Measurements from ENCODE around the gene TRIML2.

DNA sequence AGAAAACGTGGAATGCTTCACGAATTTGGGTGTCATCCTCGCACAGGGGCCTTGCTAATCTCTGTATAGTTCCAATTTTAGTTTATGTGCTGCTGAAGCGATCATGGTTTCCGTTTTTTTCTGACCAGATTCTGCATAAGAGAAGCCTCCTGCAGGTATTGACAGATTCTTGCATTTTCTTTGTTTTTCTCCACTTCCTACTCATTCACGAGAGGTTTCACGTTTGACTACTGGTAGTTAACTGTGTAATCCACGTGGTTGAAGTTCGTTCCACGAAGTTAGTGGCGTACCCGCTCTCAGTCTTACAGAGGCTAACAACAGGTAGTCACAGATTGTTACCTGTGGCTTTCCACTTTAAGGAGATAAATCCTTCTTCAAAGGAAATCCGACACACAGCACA is 12.1 kb upstream of the TRIML2 start:
- TF ChIP-seq, protein P1, sequence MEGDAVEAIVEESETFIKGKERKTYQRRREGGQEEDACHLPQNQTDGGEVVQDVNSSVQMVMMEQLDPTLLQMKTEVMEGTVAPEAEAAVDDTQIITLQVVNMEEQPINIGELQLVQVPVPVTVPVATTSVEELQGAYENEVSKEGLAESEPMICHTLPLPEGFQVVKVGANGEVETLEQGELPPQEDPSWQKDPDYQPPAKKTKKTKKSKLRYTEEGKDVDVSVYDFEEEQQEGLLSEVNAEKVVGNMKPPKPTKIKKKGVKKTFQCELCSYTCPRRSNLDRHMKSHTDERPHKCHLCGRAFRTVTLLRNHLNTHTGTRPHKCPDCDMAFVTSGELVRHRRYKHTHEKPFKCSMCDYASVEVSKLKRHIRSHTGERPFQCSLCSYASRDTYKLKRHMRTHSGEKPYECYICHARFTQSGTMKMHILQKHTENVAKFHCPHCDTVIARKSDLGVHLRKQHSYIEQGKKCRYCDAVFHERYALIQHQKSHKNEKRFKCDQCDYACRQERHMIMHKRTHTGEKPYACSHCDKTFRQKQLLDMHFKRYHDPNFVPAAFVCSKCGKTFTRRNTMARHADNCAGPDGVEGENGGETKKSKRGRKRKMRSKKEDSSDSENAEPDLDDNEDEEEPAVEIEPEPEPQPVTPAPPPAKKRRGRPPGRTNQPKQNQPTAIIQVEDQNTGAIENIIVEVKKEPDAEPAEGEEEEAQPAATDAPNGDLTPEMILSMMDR (IDR thresholded peaks at IDR 0.05): no peak
- TF ChIP-seq POLR2A (IDR thresholded peaks at IDR 0.05) (no peak), POLR2AphosphoS5 (IDR thresholded peaks at IDR 0.05) (no peak)

Measured in breast epithelium (tissue), 3 donors.